Fibroblast of the aortic adventitia (primary cell): ENCODE data around the gene NUPR1. TPM values are rescaled to one million over a fixed set of nuclear protein-coding genes. Genes with fewer than 3 reads are reported as not detected.

ENCODE experiments used
- DNase-seq: peaks from one replicate; pipeline ENCODE4 v3.0.0-alpha.2; 2010; ENCODE audit warnings: low read depth
- H3K4me3 ChIP-seq: 2 replicates; pipeline ENCODE4 v1.5.1; 2011; ENCODE audit warnings: low read depth, mild to moderate bottlenecking, control low read depth, low read length, moderate library complexity
- CTCF ChIP-seq: IDR thresholded peaks from 2 replicates; pipeline ENCODE4 v1.5.1; 2011; ENCODE audit warnings: mild to moderate bottlenecking, low read length, control low read depth, inconsistent platforms; ENCODE audit not compliant: insufficient read depth
- total RNA-seq: library from RNA; depleted of rRNA; stranded (reverse); fragments of >200 nt; gene quantifications from 2 replicates; pipeline ENCODE4 v1.2.3, GENCODE V29; 2012; ENCODE audit warnings: low replicate concordance

The NUPR1 gene
- total RNA-seq = 28.8 and 56.1 TPM in 2 replicates

GRCh38 chr16:28538733-28539596, at the start of gene NUPR1:
Gene NUPR1 (minus strand): TSS chr16:28538974. CDS start chr16:28538907, 67 bp downstream.
- peak; percentile 100 for DNase-seq
- no peak for TF ChIP-seq CTCF
- H3K4me3 ChIP-seq = peak within 1 kb of the TSS; percentile 89

- no peak for DNase-seq
- no peak overlapping the region for H3K4me3 ChIP-seq
- no peak for TF ChIP-seq CTCF
Measured at GRCh38 chr16:28587386-28587785, 48.6 kb upstream of the NUPR1 start.

GRCh38 chr16:28586466-28586865, 47.7 kb upstream of the NUPR1 start:
- no peak for DNase-seq
- H3K4me3 ChIP-seq = no peak overlapping the region
- no peak for TF ChIP-seq CTCF

- no peak for TF ChIP-seq CTCF
- DNase-seq = no peak
- H3K4me3 ChIP-seq = no peak overlapping the region
Measured at GRCh38 chr16:28585674-28586073, 46.9 kb upstream of the NUPR1 start.

GRCh38 chr16:28580726-28581315, 42.0 kb upstream of the NUPR1 start:
- TF ChIP-seq CTCF = no peak
- no peak overlapping the region for H3K4me3 ChIP-seq
- DNase-seq = no peak

- no peak for TF ChIP-seq CTCF
- no peak overlapping the region for H3K4me3 ChIP-seq
- DNase-seq = no peak
Measured at GRCh38 chr16:28575446-28576109, 36.8 kb upstream of the NUPR1 start.
